Measurements from ENCODE around the gene BRSK2. TPM values are rescaled to one million over a fixed set of nuclear protein-coding genes. Genes with fewer than 3 reads are reported as not detected.

The BRSK2 gene
- total and polyA plus RNA-seq, 4 donors, result 0.35 to 0.56 (median 0.52) TPM

DNA sequence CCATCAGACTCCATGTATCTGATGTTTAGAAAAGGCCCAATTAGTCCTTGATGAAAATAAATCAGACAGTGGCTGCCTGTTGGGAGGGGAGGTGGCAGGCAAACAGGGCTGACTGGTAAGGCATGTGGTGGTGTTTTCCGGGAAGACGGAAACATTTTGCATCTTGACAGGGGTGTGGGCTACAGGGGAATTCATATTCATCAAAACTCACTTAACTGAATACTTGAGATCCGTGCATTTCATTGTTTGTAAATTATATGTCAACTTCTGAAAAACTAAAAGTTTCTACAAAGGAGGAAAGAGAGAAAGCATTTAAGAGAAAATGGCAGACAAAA lies 107.0 kb downstream of the BRSK2 start:
- H3K9ac ChIP-seq (ENCODE audit: insufficient read depth in 1 of 2, low read length in 2 of 2), result no peak overlapping the region
- H3K36me3 ChIP-seq (ENCODE audit: control insufficient read depth in 4 of 4, insufficient read depth in 4 of 4, low read length in 4 of 4), result peaks cover 0 to 2% (median 0%) of the 10 kb centered on the region in 4 donors
- no peaks in the 10 kb centered on the region for H3K9me3 ChIP-seq (ENCODE audit: control insufficient read depth in 4 of 4, insufficient read depth in 3 of 4, low read length in 3 of 4)
- DNase-seq, result no peak
- no peak overlapping the region for H3K27ac ChIP-seq (ENCODE audit: low read depth in 1 of 2, low read length in 1 of 2)
- H3K4me1 ChIP-seq (ENCODE audit: control insufficient read depth in 5 of 5, insufficient read depth in 5 of 5, low read length in 5 of 5), result peaks cover 0 to 20% (median 0%) of the 10 kb centered on the region in 5 donors
- no peak for ATAC-seq (ENCODE audit: insufficient read depth, low FRiP score)
- H3K27me3 ChIP-seq (ENCODE audit: control insufficient read depth in 3 of 3, insufficient read depth in 3 of 3, low read length in 2 of 3), result no peaks in the 10 kb centered on the region
- WGBS, 2 donors, result 64 to 79% methylated on average over 3 of the region's 3 CpGs
- H3K4me3 ChIP-seq, result no peak overlapping the region
- TF ChIP-seq, protein P1, sequence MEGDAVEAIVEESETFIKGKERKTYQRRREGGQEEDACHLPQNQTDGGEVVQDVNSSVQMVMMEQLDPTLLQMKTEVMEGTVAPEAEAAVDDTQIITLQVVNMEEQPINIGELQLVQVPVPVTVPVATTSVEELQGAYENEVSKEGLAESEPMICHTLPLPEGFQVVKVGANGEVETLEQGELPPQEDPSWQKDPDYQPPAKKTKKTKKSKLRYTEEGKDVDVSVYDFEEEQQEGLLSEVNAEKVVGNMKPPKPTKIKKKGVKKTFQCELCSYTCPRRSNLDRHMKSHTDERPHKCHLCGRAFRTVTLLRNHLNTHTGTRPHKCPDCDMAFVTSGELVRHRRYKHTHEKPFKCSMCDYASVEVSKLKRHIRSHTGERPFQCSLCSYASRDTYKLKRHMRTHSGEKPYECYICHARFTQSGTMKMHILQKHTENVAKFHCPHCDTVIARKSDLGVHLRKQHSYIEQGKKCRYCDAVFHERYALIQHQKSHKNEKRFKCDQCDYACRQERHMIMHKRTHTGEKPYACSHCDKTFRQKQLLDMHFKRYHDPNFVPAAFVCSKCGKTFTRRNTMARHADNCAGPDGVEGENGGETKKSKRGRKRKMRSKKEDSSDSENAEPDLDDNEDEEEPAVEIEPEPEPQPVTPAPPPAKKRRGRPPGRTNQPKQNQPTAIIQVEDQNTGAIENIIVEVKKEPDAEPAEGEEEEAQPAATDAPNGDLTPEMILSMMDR (IDR thresholded peaks at IDR 0.05; ENCODE audit: control extremely low read depth, extremely low read depth), result no peak

DNA sequence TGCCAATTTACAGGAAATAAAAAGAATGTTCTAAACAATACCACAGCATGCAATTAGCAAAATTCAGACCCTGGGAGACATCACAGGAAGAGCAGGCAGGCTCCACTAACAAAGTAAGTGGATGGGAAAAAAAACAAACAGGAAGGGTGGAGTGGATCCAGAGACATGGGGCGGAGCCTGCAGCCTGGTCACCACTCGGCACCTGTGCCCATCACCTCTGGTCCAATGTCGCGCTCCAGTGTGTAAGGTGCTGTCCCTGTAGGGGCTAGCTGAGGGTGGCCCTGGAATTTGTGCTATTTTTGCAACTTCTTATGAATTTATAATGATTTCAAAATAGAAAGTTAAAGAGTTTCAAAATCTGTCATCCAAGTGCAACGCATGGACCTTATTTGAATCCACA lies 107.9 kb downstream of the BRSK2 start:
- DNase-seq (no peak), ATAC-seq (ENCODE audit: insufficient read depth, low FRiP score) (no peak)
- Histone ChIP-seq H3K36me3 (ENCODE audit: control insufficient read depth in 4 of 4, insufficient read depth in 4 of 4, low read length in 4 of 4) (peaks cover 0 to 2% (median 0%) of the 10 kb centered on the region in 4 donors), H3K27ac (ENCODE audit: low read depth in 1 of 2, low read length in 1 of 2) (no peak overlapping the region), H3K4me3 (no peak overlapping the region), H3K9me3 (ENCODE audit: control insufficient read depth in 4 of 4, insufficient read depth in 3 of 4, low read length in 3 of 4) (no peaks in the 10 kb centered on the region), H3K27me3 (ENCODE audit: control insufficient read depth in 3 of 3, insufficient read depth in 3 of 3, low read length in 2 of 3) (no peaks in the 10 kb centered on the region), H3K4me1 (ENCODE audit: control insufficient read depth in 5 of 5, insufficient read depth in 5 of 5, low read length in 5 of 5) (peaks cover 0 to 20% (median 2%) of the 10 kb centered on the region in 5 donors), H3K9ac (ENCODE audit: insufficient read depth in 1 of 2, low read length in 2 of 2) (no peak overlapping the region)
- TF ChIP-seq, protein P1 (IDR thresholded peaks at IDR 0.05; ENCODE audit: control extremely low read depth, extremely low read depth), result no peak
- 81 to 86% methylated on average over 5 of the region's 5 CpGs for WGBS, 2 donors

DNA sequence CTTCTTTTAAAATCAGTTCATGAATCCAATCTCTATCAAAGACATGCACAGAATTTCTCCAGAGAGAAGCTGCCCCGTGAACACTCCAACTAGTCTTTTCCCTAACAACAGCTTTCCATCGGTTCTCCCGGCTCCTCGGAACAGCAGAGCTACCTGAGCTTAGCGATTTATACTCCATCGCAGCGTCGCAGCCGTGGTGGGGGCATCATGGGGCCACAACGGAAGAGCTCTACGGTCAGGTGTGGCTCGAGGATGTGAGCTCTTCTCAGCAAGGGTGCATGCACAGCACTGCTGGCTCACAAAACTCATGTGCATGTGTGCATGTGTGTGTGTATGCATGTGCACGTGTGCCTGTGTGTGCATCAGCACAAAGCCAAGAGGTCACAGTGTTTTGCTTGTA lies 108.5 kb downstream of the BRSK2 start:
- Histone ChIP-seq H3K9me3 (ENCODE audit: control insufficient read depth in 4 of 4, insufficient read depth in 3 of 4, low read length in 3 of 4) (no peaks in the 10 kb centered on the region), H3K27me3 (ENCODE audit: control insufficient read depth in 3 of 3, insufficient read depth in 3 of 3, low read length in 2 of 3) (no peaks in the 10 kb centered on the region), H3K36me3 (ENCODE audit: control insufficient read depth in 4 of 4, insufficient read depth in 4 of 4, low read length in 4 of 4) (peaks cover 0 to 2% (median 0%) of the 10 kb centered on the region in 4 donors), H3K4me1 (ENCODE audit: control insufficient read depth in 5 of 5, insufficient read depth in 5 of 5, low read length in 5 of 5) (peaks cover 0 to 24% (median 5%) of the 10 kb centered on the region in 5 donors), H3K9ac (ENCODE audit: insufficient read depth in 1 of 2, low read length in 2 of 2) (no peak overlapping the region), H3K27ac (ENCODE audit: low read depth in 1 of 2, low read length in 1 of 2) (no peak overlapping the region), H3K4me3 (no peak overlapping the region)
- DNase-seq (no peak), ATAC-seq (ENCODE audit: insufficient read depth, low FRiP score) (no peak)
- TF ChIP-seq, protein P1 (IDR thresholded peaks at IDR 0.05; ENCODE audit: control extremely low read depth, extremely low read depth), result no peak
- 93 to 95% methylated on average over 13 of the region's 13 CpGs for WGBS, 2 donors

DNA sequence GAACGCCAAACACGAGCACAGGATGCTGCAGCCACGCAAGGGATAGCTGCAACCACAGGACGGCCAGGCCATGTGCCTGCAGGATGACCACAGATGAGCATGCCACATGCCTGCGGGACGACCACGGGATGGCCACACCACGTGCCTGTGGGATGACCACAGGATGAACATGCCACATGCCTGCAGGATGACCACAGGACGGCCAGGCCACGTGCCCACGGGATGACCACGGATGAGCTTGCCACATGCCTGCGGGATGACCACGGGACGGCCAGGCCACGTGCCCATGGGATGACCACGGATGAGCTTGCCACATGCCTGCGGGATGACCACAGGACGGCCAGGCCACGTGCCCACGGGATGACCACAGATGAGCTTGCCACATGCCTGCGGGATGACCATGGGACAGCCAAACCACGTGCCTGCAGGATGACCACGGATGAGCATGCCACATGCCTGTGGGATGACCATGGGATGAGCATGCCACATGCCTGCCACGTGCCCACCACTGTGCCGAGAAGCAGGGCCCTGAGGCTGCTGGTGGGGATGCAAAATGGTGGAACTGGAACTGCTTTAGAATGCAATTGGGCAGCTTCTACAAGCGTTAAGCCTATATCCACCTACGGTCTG lies 109.6 kb downstream of the BRSK2 start:
- Histone ChIP-seq H3K27me3 (ENCODE audit: control insufficient read depth in 3 of 3, insufficient read depth in 3 of 3, low read length in 2 of 3) (no peaks in the 10 kb centered on the region), H3K27ac (ENCODE audit: low read depth in 1 of 2, low read length in 1 of 2) (no peak overlapping the region), H3K4me3 (no peak overlapping the region), H3K9me3 (ENCODE audit: control insufficient read depth in 4 of 4, insufficient read depth in 3 of 4, low read length in 3 of 4) (no peaks in the 10 kb centered on the region), H3K36me3 (ENCODE audit: control insufficient read depth in 4 of 4, insufficient read depth in 4 of 4, low read length in 4 of 4) (peaks cover 0 to 2% (median 0%) of the 10 kb centered on the region in 4 donors), H3K9ac (ENCODE audit: insufficient read depth in 1 of 2, low read length in 2 of 2) (no peak overlapping the region), H3K4me1 (ENCODE audit: control insufficient read depth in 5 of 5, insufficient read depth in 5 of 5, low read length in 5 of 5) (peaks cover 0 to 34% (median 7%) of the 10 kb centered on the region in 5 donors)
- no peak for DNase-seq
- ATAC-seq (ENCODE audit: insufficient read depth, low FRiP score), result no peak
- TF ChIP-seq, protein P1 (IDR thresholded peaks at IDR 0.05; ENCODE audit: control extremely low read depth, extremely low read depth), result no peak
- WGBS, 2 donors, result 90 to 94% methylated on average over 28 of the region's 28 CpGs

Data from lung (tissue), 12 donors.